ENCODE results near the gene OR5D13. TPM values are rescaled to one million over a fixed set of nuclear protein-coding genes. Genes with fewer than 3 reads are reported as not detected.

OR5D13 gene
- total RNA-seq, 1 donor from 2014 or later: not detected

- TF ChIP-seq, protein P1, sequence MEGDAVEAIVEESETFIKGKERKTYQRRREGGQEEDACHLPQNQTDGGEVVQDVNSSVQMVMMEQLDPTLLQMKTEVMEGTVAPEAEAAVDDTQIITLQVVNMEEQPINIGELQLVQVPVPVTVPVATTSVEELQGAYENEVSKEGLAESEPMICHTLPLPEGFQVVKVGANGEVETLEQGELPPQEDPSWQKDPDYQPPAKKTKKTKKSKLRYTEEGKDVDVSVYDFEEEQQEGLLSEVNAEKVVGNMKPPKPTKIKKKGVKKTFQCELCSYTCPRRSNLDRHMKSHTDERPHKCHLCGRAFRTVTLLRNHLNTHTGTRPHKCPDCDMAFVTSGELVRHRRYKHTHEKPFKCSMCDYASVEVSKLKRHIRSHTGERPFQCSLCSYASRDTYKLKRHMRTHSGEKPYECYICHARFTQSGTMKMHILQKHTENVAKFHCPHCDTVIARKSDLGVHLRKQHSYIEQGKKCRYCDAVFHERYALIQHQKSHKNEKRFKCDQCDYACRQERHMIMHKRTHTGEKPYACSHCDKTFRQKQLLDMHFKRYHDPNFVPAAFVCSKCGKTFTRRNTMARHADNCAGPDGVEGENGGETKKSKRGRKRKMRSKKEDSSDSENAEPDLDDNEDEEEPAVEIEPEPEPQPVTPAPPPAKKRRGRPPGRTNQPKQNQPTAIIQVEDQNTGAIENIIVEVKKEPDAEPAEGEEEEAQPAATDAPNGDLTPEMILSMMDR (IDR thresholded peaks at IDR 0.05): no peak
- H3K4me3 ChIP-seq: no peak within 1 kb of the TSS
- no peak within 1 kb of the TSS for H3K27ac ChIP-seq
- H3K9me3 ChIP-seq: no peaks in the 10 kb centered on the region
- H3K27me3 ChIP-seq (ENCODE audit: low read depth): no peaks in the 10 kb centered on the region
- intact Hi-C loops (cut with DNase I): no loop called here
- DNase-seq (no peak), ATAC-seq (no peak)
- H3K36me3 ChIP-seq: no peaks in the 10 kb centered on the region
- H3K4me1 ChIP-seq: no peaks in the 10 kb centered on the region
These were observed 22.0 kb downstream of the OR5D13 start, which contains the start of gene OR5D14 for GRCh38 chr11:55795256-55795655. OR5D14 (plus strand) TSS chr11:55795556; CDS start chr11:55795556, 0 bp downstream.

- Histone ChIP-seq H3K27me3 (ENCODE audit: low read depth) (no peaks in the 10 kb centered on the region), H3K4me3 (no peak overlapping the region), H3K9me3 (no peaks in the 10 kb centered on the region), H3K27ac (no peak overlapping the region), H3K36me3 (no peaks in the 10 kb centered on the region), H3K4me1 (no peaks in the 10 kb centered on the region)
- TF ChIP-seq, protein P1 (IDR thresholded peaks at IDR 0.05): no peak
- ATAC-seq (no peak), DNase-seq (no peak)
- intact Hi-C loops (cut with DNase I): no loop called here
These were observed 33.0 kb downstream of the OR5D13 start for GRCh38 chr11:55806248-55806647.

GRCh38 chr11:55811067-55811466 is 37.8 kb downstream of the OR5D13 start, which contains the start of gene OR5L1:
OR5L1 (plus strand) TSS chr11:55811367; CDS start chr11:55811467, 100 bp downstream.
- Histone ChIP-seq H3K27ac (no peak within 1 kb of the TSS), H3K27me3 (ENCODE audit: low read depth) (no peaks in the 10 kb centered on the region), H3K9me3 (no peaks in the 10 kb centered on the region), H3K36me3 (no peaks in the 10 kb centered on the region), H3K4me3 (no peak within 1 kb of the TSS), H3K4me1 (no peaks in the 10 kb centered on the region)
- no peak for ATAC-seq
- intact Hi-C loops (cut with DNase I): no loop called here
- TF ChIP-seq, protein P1 (IDR thresholded peaks at IDR 0.05): no peak
- DNase-seq: no peak

DNA sequence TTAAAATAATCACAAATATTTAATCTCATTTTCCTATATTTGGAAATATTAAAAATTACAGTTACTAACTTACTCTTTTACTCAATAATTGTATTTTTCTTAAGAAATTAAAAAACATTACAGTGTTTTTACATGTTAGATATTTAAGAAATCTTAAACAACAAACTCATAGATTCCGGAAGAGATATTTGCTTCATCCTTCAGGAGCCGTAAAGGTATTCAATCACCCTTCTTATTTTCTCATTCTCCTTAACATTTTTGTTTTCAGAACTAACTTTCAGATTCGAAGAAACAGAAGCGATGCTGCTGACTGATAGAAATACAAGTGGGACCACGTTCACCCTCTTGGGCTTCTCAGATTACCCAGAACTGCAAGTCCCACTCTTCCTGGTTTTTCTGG is 46.1 kb downstream of the OR5D13 start, which contains the start of gene OR5D18:
Gene OR5D18 (plus strand): TSS at position 301 of the 400 bp plus-strand sequence. CDS start 0 bp downstream, at position 301.
- ATAC-seq: no peak
- Histone ChIP-seq H3K4me1 (no peaks in the 10 kb centered on the region), H3K36me3 (no peaks in the 10 kb centered on the region), H3K27ac (no peak within 1 kb of the TSS), H3K9me3 (no peaks in the 10 kb centered on the region), H3K4me3 (no peak within 1 kb of the TSS), H3K27me3 (ENCODE audit: low read depth) (no peaks in the 10 kb centered on the region)
- intact Hi-C loops (cut with DNase I): no loop called here
- TF ChIP-seq, protein P1 (IDR thresholded peaks at IDR 0.05): no peak
- DNase-seq: no peak

Other genes starting within 250 kb of the OR5D13 start
- gene OR4C15, start 219.0 kb upstream of the OR5D13 start, total RNA-seq: not detected
- not detected for gene OR4C16, start 201.3 kb upstream of the OR5D13 start, total RNA-seq
- not detected for gene OR4C11, start 165.8 kb upstream of the OR5D13 start, total RNA-seq
- not detected for gene OR4P4, start 138.3 kb upstream of the OR5D13 start, total RNA-seq
- gene OR4S2, start 125.1 kb upstream of the OR5D13 start, total RNA-seq: not detected
- not detected for gene OR4C6, start 111.2 kb upstream of the OR5D13 start, total RNA-seq
- gene OR5D14, start 22.1 kb downstream of the OR5D13 start, total RNA-seq: not detected
- gene OR5L1, start 37.9 kb downstream of the OR5D13 start, total RNA-seq: not detected
- not detected for gene OR5D18, start 46.2 kb downstream of the OR5D13 start, total RNA-seq
- gene OR5L2, start 53.8 kb downstream of the OR5D13 start, total RNA-seq: not detected
- not detected for gene OR5D16, start 65.3 kb downstream of the OR5D13 start, total RNA-seq
- not detected for gene TRIM51, start 109.9 kb downstream of the OR5D13 start, total RNA-seq
- not detected for gene OR5W2, start 141.1 kb downstream of the OR5D13 start, total RNA-seq
- gene OR5I1, start 163.0 kb downstream of the OR5D13 start, total RNA-seq: not detected
- gene OR10AG1, start 196.5 kb downstream of the OR5D13 start, total RNA-seq: not detected
- not detected for gene OR5F1, start 221.2 kb downstream of the OR5D13 start, total RNA-seq

Data from lower lobe of right lung (tissue), 2 donors.